Measurements from ENCODE around the gene EYA2. TPM values are rescaled to one million over a fixed set of nuclear protein-coding genes. Genes with fewer than 3 reads are reported as not detected.

Gene EYA2
- total and polyA plus RNA-seq, 2 of the 4 experiments (the other 2 are of a cell fraction), result 2.3 to 5.4 TPM

DNA sequence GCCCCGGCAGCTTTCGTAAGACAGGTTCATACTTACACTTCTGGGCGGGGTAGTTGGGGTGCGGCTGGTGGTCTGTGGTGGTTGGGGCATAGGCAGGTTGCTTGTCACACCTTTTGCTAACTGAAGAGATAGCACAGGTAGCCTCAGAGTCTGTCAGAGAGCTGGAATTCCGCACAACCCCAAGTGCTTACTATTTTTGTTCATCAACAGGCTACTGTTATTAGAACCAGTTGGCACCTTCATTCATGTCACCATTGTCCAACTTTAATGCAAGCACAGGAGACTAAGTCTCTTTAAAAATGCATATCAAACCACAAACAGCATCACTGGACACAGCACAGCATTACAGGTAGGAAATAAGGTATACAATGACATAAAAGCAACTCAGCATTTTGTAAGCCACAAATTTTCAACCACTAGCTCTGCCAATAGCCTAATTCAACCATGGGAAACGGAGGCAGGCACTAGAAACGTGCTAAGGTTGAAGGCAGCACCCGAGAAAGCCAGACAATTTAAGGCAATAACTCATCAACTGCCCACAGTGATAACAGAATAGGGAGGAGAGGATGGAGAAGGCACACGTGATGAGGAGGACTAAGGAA is 318.1 kb downstream of the EYA2 start:
- Histone ChIP-seq H4K5ac (ENCODE audit: low read depth, low read length) (no peak overlapping the region), H2BK120ac (ENCODE audit: low read depth, low read length) (no peak overlapping the region), H3K4me1 (ENCODE audit: control insufficient read depth, insufficient read depth, low read length) (peaks cover 2% of the 10 kb centered on the region; the same call in 1 of the 2 replicates), H2AK9ac (replicated peaks; ENCODE audit: low read depth, low read length, poor library complexity) (no peak overlapping the region), H3K27me3 (ENCODE audit: control insufficient read depth, insufficient read depth, low read length) (no peaks in the 10 kb centered on the region), H3K4ac (ENCODE audit: low read depth, low read length) (no peak overlapping the region), H4K20me1 (ENCODE audit: insufficient read depth, low read length) (no peaks in the 10 kb centered on the region; the same call in 1 of the 2 replicates), H3K9me3 (ENCODE audit: control insufficient read depth, insufficient read depth, low read length) (no peaks in the 10 kb centered on the region), H3K27ac (ENCODE audit: insufficient read depth, low read length) (no peak overlapping the region), H2AK5ac (ENCODE audit: low read depth, low read length) (no peak overlapping the region), H2AFZ (replicated peaks; ENCODE audit: low read length, poor library complexity) (no peak overlapping the region), H2BK20ac (ENCODE audit: low read depth, low read length) (no peak overlapping the region), H3K14ac (replicated peaks; ENCODE audit: low read depth, low read length) (no peak overlapping the region), H3K4me3 (ENCODE audit: insufficient read depth, low read depth, low read length) (no peak overlapping the region), H3K4me2 (ENCODE audit: low read depth, low read length) (no peak overlapping the region), H3K18ac (ENCODE audit: low read depth, low read length) (no peak overlapping the region), H2BK5ac (ENCODE audit: low read depth, low read length, poor library complexity, severe bottlenecking) (no peak overlapping the region), H4K91ac (ENCODE audit: insufficient read depth, low read depth, low read length) (no peak overlapping the region), H3K36me3 (ENCODE audit: control insufficient read depth, insufficient read depth, low read length) (peaks cover 60% of the 10 kb centered on the region), H2BK15ac (ENCODE audit: low read depth, low read length) (no peak overlapping the region), H3K9ac (ENCODE audit: low read depth, low read length) (no peak overlapping the region), H4K8ac (ENCODE audit: low read depth in 2 of 2, low read length in 2 of 2) (no peak overlapping the region), H3K9me1 (ENCODE audit: insufficient read depth, low read length) (peaks cover 20% of the 10 kb centered on the region), H3K56ac (ENCODE audit: extremely low read depth, insufficient read depth, low read length) (no peak overlapping the region), H3K79me1 (ENCODE audit: low read depth in 1 of 2, low read length in 2 of 2) (peaks cover 31 to 54% of the 10 kb centered on the region in 2 experiments; a peak in 3 of 4 replicates), H3K23ac (ENCODE audit: low read depth, low read length) (no peak overlapping the region)
- CTCF ChIA-PET, result interaction anchor here (0.6 to 1.3 kb wide), 3 partner anchors 17 to 171 kb away, joined by 3 to 4 read pairs (median 3); no protein-coding TSS in a partner anchor
- in situ Hi-C loops (cut with MboI; ENCODE audit: low sequenced_read_pairs), result no loop called here
- intact Hi-C loops (cut with micrococcal nuclease), result no loop called here
- ATAC-seq (ENCODE audit: low read depth) (no peak), DNase-seq (no peak)
- BruUV-seq (replicated peaks), result no TSS peak
- WGBS, 2 experiments (ENCODE audit: extremely low coverage in 2 of 2, insufficient read length in 1 of 2), result 100% methylated on average over 3 of the region's 9 CpGs; no CpG with 5 or more reads in 1 of the 2 experiments
- TF ChIP-seq, protein P1, sequence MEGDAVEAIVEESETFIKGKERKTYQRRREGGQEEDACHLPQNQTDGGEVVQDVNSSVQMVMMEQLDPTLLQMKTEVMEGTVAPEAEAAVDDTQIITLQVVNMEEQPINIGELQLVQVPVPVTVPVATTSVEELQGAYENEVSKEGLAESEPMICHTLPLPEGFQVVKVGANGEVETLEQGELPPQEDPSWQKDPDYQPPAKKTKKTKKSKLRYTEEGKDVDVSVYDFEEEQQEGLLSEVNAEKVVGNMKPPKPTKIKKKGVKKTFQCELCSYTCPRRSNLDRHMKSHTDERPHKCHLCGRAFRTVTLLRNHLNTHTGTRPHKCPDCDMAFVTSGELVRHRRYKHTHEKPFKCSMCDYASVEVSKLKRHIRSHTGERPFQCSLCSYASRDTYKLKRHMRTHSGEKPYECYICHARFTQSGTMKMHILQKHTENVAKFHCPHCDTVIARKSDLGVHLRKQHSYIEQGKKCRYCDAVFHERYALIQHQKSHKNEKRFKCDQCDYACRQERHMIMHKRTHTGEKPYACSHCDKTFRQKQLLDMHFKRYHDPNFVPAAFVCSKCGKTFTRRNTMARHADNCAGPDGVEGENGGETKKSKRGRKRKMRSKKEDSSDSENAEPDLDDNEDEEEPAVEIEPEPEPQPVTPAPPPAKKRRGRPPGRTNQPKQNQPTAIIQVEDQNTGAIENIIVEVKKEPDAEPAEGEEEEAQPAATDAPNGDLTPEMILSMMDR (conservative IDR thresholded peaks at IDR 0.05; ENCODE audit: low read depth, low read length), result no peak
- no peak for TF ChIP-seq MXI1 (IDR thresholded peaks at IDR 0.05; ENCODE audit: borderline replicate concordance, low read depth, low read length)
- TF ChIP-seq, protein P2, sequence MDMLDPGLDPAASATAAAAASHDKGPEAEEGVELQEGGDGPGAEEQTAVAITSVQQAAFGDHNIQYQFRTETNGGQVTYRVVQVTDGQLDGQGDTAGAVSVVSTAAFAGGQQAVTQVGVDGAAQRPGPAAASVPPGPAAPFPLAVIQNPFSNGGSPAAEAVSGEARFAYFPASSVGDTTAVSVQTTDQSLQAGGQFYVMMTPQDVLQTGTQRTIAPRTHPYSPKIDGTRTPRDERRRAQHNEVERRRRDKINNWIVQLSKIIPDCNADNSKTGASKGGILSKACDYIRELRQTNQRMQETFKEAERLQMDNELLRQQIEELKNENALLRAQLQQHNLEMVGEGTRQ (IDR thresholded peaks at IDR 0.05; ENCODE audit: low read depth, low read length), result no peak
- dilution Hi-C loops (cut with HindIII; ENCODE audit: low sequenced_read_pairs, unreplicated experiment), result no loop called here
- POLR2A ChIA-PET (ENCODE audit: unreplicated experiment), result no interaction called here

Data from IMR-90 (cell line).